ENCODE data around the gene VSTM4. TPM values are rescaled to one million over a fixed set of nuclear protein-coding genes. Genes with fewer than 3 reads are reported as not detected.

VSTM4 gene
- total and polyA plus RNA-seq, 4 donors, result 1.0 to 3.1 (median 2.0) TPM

- H3K27ac ChIP-seq (ENCODE audit: low read depth in 1 of 2, low read length in 2 of 2), result no peak overlapping the region
- no peak overlapping the region for H3K9ac ChIP-seq (ENCODE audit: low read depth in 1 of 2, low read length in 2 of 2)
- no peak overlapping the region for H3K4me3 ChIP-seq (ENCODE audit: low read depth in 1 of 3, low read length in 3 of 3)
- no peaks in the 10 kb centered on the region for H3K27me3 ChIP-seq (ENCODE audit: control insufficient read depth in 4 of 4, insufficient read depth in 4 of 4, low read length in 3 of 4)
- H3K4me1 ChIP-seq (ENCODE audit: control insufficient read depth in 4 of 4, insufficient read depth in 4 of 4, low read length in 3 of 4), result peaks cover 2 to 27% (median 16%) of the 10 kb centered on the region in 4 donors
- H3K9me3 ChIP-seq (ENCODE audit: control insufficient read depth in 4 of 4, low read length in 3 of 4), result no peaks in the 10 kb centered on the region
- WGBS, result 86% methylated on average over 5 of the region's 5 CpGs
- TF ChIP-seq CTCF (IDR thresholded peaks at IDR 0.05; ENCODE audit: low read depth, low read length, missing input control), result no peak
- TF ChIP-seq RAD21 (IDR thresholded peaks at IDR 0.05), result no peak
- no peak for TF ChIP-seq FOXA1 (IDR thresholded peaks at IDR 0.05)
- TF ChIP-seq TAF1 (conservative IDR thresholded peaks at IDR 0.05), result no peak
- TF ChIP-seq, protein P1, sequence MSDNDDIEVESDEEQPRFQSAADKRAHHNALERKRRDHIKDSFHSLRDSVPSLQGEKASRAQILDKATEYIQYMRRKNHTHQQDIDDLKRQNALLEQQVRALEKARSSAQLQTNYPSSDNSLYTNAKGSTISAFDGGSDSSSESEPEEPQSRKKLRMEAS (IDR thresholded peaks at IDR 0.05), result no peak
- TF ChIP-seq, protein P2, sequence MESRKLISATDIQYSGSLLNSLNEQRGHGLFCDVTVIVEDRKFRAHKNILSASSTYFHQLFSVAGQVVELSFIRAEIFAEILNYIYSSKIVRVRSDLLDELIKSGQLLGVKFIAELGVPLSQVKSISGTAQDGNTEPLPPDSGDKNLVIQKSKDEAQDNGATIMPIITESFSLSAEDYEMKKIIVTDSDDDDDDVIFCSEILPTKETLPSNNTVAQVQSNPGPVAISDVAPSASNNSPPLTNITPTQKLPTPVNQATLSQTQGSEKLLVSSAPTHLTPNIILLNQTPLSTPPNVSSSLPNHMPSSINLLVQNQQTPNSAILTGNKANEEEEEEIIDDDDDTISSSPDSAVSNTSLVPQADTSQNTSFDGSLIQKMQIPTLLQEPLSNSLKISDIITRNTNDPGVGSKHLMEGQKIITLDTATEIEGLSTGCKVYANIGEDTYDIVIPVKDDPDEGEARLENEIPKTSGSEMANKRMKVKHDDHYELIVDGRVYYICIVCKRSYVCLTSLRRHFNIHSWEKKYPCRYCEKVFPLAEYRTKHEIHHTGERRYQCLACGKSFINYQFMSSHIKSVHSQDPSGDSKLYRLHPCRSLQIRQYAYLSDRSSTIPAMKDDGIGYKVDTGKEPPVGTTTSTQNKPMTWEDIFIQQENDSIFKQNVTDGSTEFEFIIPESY (IDR thresholded peaks at IDR 0.05), result no peak
- no peak for TF ChIP-seq RXRA (IDR thresholded peaks at IDR 0.05)
- TF ChIP-seq NR2F2 (IDR thresholded peaks at IDR 0.05), result no peak
- no peak for TF ChIP-seq HNF4G (IDR thresholded peaks at IDR 0.05)
- no peak for TF ChIP-seq SP1 (IDR thresholded peaks at IDR 0.05)
- no peak for TF ChIP-seq HNF4A (conservative IDR thresholded peaks at IDR 0.05)
- TF ChIP-seq GABPA (IDR thresholded peaks at IDR 0.05 in 1 of 2, conservative IDR thresholded peaks at IDR 0.05 in 1 of 2), result no peak
- TF ChIP-seq, protein P3, sequence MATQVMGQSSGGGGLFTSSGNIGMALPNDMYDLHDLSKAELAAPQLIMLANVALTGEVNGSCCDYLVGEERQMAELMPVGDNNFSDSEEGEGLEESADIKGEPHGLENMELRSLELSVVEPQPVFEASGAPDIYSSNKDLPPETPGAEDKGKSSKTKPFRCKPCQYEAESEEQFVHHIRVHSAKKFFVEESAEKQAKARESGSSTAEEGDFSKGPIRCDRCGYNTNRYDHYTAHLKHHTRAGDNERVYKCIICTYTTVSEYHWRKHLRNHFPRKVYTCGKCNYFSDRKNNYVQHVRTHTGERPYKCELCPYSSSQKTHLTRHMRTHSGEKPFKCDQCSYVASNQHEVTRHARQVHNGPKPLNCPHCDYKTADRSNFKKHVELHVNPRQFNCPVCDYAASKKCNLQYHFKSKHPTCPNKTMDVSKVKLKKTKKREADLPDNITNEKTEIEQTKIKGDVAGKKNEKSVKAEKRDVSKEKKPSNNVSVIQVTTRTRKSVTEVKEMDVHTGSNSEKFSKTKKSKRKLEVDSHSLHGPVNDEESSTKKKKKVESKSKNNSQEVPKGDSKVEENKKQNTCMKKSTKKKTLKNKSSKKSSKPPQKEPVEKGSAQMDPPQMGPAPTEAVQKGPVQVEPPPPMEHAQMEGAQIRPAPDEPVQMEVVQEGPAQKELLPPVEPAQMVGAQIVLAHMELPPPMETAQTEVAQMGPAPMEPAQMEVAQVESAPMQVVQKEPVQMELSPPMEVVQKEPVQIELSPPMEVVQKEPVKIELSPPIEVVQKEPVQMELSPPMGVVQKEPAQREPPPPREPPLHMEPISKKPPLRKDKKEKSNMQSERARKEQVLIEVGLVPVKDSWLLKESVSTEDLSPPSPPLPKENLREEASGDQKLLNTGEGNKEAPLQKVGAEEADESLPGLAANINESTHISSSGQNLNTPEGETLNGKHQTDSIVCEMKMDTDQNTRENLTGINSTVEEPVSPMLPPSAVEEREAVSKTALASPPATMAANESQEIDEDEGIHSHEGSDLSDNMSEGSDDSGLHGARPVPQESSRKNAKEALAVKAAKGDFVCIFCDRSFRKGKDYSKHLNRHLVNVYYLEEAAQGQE (IDR thresholded peaks at IDR 0.05), result no peak
- TF ChIP-seq, protein P4, sequence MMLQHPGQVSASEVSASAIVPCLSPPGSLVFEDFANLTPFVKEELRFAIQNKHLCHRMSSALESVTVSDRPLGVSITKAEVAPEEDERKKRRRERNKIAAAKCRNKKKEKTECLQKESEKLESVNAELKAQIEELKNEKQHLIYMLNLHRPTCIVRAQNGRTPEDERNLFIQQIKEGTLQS (IDR thresholded peaks at IDR 0.05), result no peak
- no peak for TF ChIP-seq YY1 (IDR thresholded peaks at IDR 0.05)
- no peak for TF ChIP-seq FOXA2 (IDR thresholded peaks at IDR 0.05)
- TF ChIP-seq JUND (IDR thresholded peaks at IDR 0.05), result no peak
- no peak for TF ChIP-seq EGR1 (IDR thresholded peaks at IDR 0.05; ENCODE audit: low read depth in 2 of 2)
- no peak for DNase-seq (ENCODE audit: low spot score)
- no peaks in the 10 kb centered on the region for H3K36me3 ChIP-seq (ENCODE audit: control insufficient read depth in 4 of 4, insufficient read depth in 3 of 4, low read depth in 1 of 4, low read length in 3 of 4)
These were observed 40.3 kb downstream of the VSTM4 start for GRCh38 chr10:49074836-49075682.

All from liver (tissue), 9 donors.